ENCODE data around the gene LPAR1. TPM values are rescaled to one million over a fixed set of nuclear protein-coding genes. Genes with fewer than 3 reads are reported as not detected.
"Not testable (repeated sequence)": the region's sequence is repeated elsewhere in the genome, so short reads cannot be mapped to it uniquely, and the experiment has no call there.

LPAR1 gene
- total and polyA plus RNA-seq, 11 donors, result 3.7 to 19.3 (median 6.9) TPM

GRCh38 chr9:111051400-111051799, 13.1 kb upstream of the LPAR1 start:
- TF ChIP-seq CTCF (IDR thresholded peaks at IDR 0.05), result no peak
- no peak for TF ChIP-seq POLR2A (IDR thresholded peaks at IDR 0.05)
- WGBS, 4 donors, result 58 to 63% (median 60%) methylated on average over 3 of the region's 3 CpGs
- no peak for DNase-seq
- Histone ChIP-seq H3K36me3 (no peaks in the 10 kb centered on the region), H3K27ac (no peak overlapping the region), H3K4me3 (no peak overlapping the region), H3K4me1 (no peaks in the 10 kb centered on the region), H3K9me3 (peaks cover 0 to 5% (median 0%) of the 10 kb centered on the region in 12 donors), H3K27me3 (no peaks in the 10 kb centered on the region)
- no peak for ATAC-seq
- intact Hi-C loops (cut with DNase I), result loop anchor here in 1 of 10 donors (10.0 kb wide), 1 partner anchor 57 kb away; no protein-coding TSS in a partner anchor

GRCh38 chr9:111050819-111051218, 12.5 kb upstream of the LPAR1 start:
- no peaks in the 10 kb centered on the region for H3K4me1 ChIP-seq
- TF ChIP-seq CTCF (IDR thresholded peaks at IDR 0.05) (no peak), POLR2A (IDR thresholded peaks at IDR 0.05) (no peak)
- peaks cover 0 to 10% (median 0%) of the 10 kb centered on the region in 12 donors for H3K9me3 ChIP-seq
- no peaks in the 10 kb centered on the region for H3K27me3 ChIP-seq
- intact Hi-C loops (cut with DNase I), result loop anchor here in 1 of 10 donors (10.0 kb wide), 1 partner anchor 56 kb away; no protein-coding TSS in a partner anchor
- no peaks in the 10 kb centered on the region for H3K36me3 ChIP-seq
- no peak for ATAC-seq
- no peak overlapping the region for H3K27ac ChIP-seq
- no peak for DNase-seq
- H3K4me3 ChIP-seq, result no peak overlapping the region

- H3K36me3 ChIP-seq; H3K4me3 ChIP-seq; DNase-seq; H3K27ac ChIP-seq; ATAC-seq; intact Hi-C loops (cut with DNase I); H3K4me1 ChIP-seq; H3K27me3 ChIP-seq: not testable (repeated sequence)
- WGBS, 4 donors, result 95 to 99% (median 97%) methylated on average over 2 of the region's 2 CpGs
- peaks cover 0 to 25% (median 6%) of the 10 kb centered on the region in 12 donors for H3K9me3 ChIP-seq
Observed at GRCh38 chr9:111047287-111047686, 9.0 kb upstream of the LPAR1 start.

GRCh38 chr9:111041902-111042301, 3.6 kb upstream of the LPAR1 start:
- Histone ChIP-seq H3K4me1 (peaks cover 0 to 24% (median 2%) of the 10 kb centered on the region in 12 donors), H3K36me3 (no peaks in the 10 kb centered on the region), H3K27me3 (peaks cover 4 to 21% (median 10%) of the 10 kb centered on the region in 9 donors), H3K4me3 (no peak overlapping the region), H3K9me3 (peaks cover 0 to 25% (median 6%) of the 10 kb centered on the region in 12 donors), H3K27ac (no peak overlapping the region)
- intact Hi-C loops (cut with DNase I), result no loop called here
- WGBS, 4 donors, result 64 to 72% (median 66%) methylated on average over 5 of the region's 5 CpGs
- ATAC-seq, result no peak
- DNase-seq, result no peak
- no peak for TF ChIP-seq POLR2A (IDR thresholded peaks at IDR 0.05)
- no peak for TF ChIP-seq CTCF (IDR thresholded peaks at IDR 0.05)

GRCh38 chr9:111040494-111040893, 2.2 kb upstream of the LPAR1 start:
- no peak for TF ChIP-seq POLR2A (IDR thresholded peaks at IDR 0.05)
- TF ChIP-seq CTCF (IDR thresholded peaks at IDR 0.05), result no peak
- H3K9me3 ChIP-seq, result peaks cover 0 to 12% (median 5%) of the 10 kb centered on the region in 12 donors
- H3K27ac ChIP-seq, result no peak overlapping the region
- intact Hi-C loops (cut with DNase I), result no loop called here
- peaks cover 0 to 24% (median 2%) of the 10 kb centered on the region in 12 donors for H3K4me1 ChIP-seq
- WGBS, 4 donors, result 77 to 83% (median 79%) methylated on average over 3 of the region's 3 CpGs
- no peak for ATAC-seq
- H3K36me3 ChIP-seq, result no peaks in the 10 kb centered on the region
- peaks cover 4 to 34% (median 21%) of the 10 kb centered on the region in 9 donors for H3K27me3 ChIP-seq
- no peak for DNase-seq
- no peak overlapping the region for H3K4me3 ChIP-seq

All from heart left ventricle (tissue), 16 donors.